Right lobe of liver (tissue), 4 donors: ENCODE measurements around the gene INO80E.
A peak's percentile ranks its signal among the peaks of the same experiment; 100 is the strongest.

ENCODE experiments used
- POLR2A ChIP-seq: fragments of 450-650 bp; IDR thresholded peaks from one replicate; pipeline ENCODE4 v1.6.1; 2017; ENCODE audit warnings: antibody characterized with exemption, mild to moderate bottlenecking
- TF ChIP-seq, protein P1 (sequence below), 4 donors: fragments of 200-600 bp in 3 of 4; fragments of 450-650 bp in 1 of 4; IDR thresholded peaks; one replicate each; pipeline versions ENCODE4 v1.5.1 to v1.8.0; 2016 to 2022; ENCODE audit warnings: antibody characterized with exemption in 4 of 4, mild to moderate bottlenecking in 2 of 4
- donor health status: DM: no; HTN: no; CAD: no.
- donor health status: DM: no; HTN: no; CAD: no.
- donor health status: DM: no; HTN: yes; CAD: no.

DNA sequence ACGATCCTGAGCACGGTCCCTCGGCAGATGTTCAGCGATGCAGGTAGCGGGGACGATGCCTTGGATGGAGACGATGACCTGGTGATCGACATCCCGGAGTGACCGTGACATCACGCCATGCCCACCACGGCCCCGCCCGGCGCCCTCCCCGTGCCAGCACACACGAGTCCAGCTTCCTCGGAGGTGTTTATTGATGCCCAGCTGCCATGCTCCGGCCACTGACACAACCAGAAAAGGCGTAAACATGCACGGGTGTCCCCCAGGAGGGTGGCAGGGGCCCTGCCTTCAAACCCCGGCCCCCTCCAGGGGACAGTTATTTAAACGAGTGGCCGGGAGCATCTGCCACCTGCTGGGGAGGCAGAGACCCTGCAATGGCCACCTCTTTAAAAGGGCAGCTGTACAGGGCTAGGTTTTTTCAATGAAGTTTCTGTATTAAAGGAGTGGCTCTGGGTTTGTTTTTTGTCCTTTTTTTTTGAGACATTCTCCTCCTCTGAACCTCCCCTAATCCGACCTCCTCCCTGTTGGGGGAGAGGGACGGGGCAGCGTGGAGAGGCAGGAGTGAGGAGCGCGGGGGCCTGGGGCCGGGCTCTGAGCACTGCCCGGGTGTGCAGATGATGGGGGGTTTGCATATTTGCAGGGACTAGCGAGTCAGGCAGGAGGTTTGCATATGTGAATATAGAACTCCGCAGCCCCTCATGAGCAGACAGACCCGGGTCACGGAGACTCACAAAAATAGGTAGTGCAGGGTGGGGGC lies 9.5 kb downstream of the INO80E start:
- TF ChIP-seq, protein P1, sequence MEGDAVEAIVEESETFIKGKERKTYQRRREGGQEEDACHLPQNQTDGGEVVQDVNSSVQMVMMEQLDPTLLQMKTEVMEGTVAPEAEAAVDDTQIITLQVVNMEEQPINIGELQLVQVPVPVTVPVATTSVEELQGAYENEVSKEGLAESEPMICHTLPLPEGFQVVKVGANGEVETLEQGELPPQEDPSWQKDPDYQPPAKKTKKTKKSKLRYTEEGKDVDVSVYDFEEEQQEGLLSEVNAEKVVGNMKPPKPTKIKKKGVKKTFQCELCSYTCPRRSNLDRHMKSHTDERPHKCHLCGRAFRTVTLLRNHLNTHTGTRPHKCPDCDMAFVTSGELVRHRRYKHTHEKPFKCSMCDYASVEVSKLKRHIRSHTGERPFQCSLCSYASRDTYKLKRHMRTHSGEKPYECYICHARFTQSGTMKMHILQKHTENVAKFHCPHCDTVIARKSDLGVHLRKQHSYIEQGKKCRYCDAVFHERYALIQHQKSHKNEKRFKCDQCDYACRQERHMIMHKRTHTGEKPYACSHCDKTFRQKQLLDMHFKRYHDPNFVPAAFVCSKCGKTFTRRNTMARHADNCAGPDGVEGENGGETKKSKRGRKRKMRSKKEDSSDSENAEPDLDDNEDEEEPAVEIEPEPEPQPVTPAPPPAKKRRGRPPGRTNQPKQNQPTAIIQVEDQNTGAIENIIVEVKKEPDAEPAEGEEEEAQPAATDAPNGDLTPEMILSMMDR (IDR thresholded peaks at IDR 0.05) = peak; percentile 72 to 86 (median 84)
- no peak for TF ChIP-seq POLR2A
